ENCODE data around the gene UBASH3A. TPM values are rescaled to one million over a fixed set of nuclear protein-coding genes. Genes with fewer than 3 reads are reported as not detected.

UBASH3A gene
- total RNA-seq, 1 donor: not detected

DNA sequence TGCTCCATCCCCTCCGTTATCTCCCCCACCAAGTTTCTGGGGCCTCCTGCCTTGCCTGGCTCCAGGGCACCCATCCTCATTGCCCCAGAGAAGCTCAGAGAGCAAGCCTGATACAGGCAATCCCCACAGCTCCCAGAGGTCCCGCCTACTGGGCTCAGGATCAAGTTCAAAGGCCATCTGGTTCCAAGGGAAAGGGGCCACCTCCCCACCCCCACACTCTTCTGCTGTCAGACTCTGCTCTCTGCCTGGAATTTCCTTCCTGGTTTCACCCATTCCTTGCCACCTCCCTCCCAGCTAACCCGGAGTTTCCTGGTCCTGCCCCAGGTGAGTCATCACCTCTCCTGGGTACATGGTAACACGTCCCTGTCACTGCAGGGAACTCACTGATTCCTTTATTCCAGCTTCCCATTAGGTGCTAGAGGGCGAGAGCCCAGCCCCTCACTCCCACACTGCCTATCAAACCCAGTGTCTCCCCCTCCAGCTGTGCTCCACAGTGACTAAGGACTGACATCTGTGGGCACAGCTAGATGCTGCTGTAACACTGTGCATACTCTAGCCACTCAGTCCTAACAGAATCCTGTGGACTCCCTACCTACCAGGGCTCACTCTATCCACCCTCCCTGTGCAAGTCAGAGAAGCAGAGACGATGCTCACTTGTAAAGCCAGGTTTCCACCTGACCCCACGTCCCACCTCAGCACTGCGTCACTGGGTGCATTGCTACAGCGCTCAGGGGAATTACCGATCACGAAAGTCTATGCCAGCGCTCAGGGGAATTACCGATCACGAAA is 70.5 kb downstream of the UBASH3A start:
- DNase-seq (ENCODE audit: low read depth): no peak
- no peak overlapping the region for H3K4me3 ChIP-seq (ENCODE audit: low read depth, low read length)
- no peak for TF ChIP-seq CTCF (IDR thresholded peaks at IDR 0.05; ENCODE audit: insufficient read depth, low read length)

DNA sequence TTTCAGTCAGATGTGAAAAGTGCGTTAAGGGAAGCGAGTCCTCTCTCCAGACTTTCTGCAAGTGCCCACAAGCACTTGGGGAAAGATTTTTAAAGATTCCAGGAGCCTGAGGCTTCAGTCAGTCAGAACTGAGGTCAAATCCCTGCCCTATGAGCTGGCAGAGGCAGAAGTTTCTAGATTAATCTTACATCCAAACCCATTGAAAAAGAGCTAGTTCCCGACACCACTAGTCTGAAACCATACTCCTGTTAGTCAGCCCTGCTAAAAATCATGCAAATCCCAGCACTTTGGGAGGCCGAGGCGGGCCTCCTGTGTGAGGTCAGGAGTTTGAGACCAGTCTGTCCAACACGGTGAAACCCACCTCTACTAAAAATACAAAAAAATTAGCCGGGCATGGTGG is 71.3 kb downstream of the UBASH3A start:
- H3K4me3 ChIP-seq (ENCODE audit: low read depth, low read length): no peak overlapping the region
- no peak for DNase-seq (ENCODE audit: low read depth)
- no peak for TF ChIP-seq CTCF (IDR thresholded peaks at IDR 0.05; ENCODE audit: insufficient read depth, low read length)

DNA sequence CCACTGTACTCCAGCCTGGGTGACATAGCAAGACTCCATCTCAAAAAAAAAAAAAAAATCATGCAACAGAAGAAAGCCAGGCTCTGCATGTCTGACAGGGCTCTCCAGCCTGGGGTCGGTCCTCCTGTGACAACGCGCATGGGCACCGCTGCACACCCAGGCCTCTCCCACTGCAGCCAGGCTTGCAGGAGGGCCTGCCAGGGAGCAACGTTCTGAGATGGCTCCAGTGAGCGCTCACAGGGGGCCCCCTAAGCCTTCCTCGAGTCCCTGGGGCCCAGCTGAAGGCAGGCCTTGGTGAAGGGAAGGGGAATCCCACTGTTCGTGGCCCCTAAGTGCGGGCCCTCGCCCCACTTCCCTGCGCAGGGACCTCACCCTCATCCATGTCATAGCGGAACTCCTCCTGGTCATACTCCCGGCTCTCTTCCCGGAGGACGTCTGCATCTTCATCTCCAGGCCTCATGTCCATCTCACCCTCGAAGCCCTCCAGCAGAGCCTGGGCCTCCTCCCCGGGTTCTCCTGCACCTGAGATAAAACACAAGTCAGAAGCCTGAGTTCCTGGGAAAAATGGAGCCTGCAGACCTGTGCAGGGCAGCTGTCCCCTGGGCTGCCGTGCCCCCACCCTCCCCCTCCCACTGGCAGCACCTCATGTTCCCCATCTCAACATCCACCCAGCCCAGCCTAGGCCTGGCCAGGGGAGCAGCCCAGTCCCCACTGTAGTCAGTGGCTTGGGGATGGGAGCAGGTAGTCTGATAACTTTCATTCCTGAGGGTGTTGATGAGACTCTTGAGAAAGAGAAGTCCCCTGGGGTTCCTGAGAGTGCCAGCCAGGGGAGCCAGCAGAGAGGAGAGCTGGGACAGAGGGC is 72.1 kb downstream of the UBASH3A start:
- no peak for DNase-seq (ENCODE audit: low read depth)
- no peak for TF ChIP-seq CTCF (IDR thresholded peaks at IDR 0.05; ENCODE audit: insufficient read depth, low read length)
- H3K4me3 ChIP-seq (ENCODE audit: low read depth, low read length): no peak overlapping the region

GRCh38 chr21:42476388-42477331 is 73.0 kb downstream of the UBASH3A start:
- H3K4me3 ChIP-seq (ENCODE audit: low read depth, low read length): no peak overlapping the region
- no peak for DNase-seq (ENCODE audit: low read depth)
- TF ChIP-seq CTCF (IDR thresholded peaks at IDR 0.05; ENCODE audit: insufficient read depth, low read length): no peak

DNA sequence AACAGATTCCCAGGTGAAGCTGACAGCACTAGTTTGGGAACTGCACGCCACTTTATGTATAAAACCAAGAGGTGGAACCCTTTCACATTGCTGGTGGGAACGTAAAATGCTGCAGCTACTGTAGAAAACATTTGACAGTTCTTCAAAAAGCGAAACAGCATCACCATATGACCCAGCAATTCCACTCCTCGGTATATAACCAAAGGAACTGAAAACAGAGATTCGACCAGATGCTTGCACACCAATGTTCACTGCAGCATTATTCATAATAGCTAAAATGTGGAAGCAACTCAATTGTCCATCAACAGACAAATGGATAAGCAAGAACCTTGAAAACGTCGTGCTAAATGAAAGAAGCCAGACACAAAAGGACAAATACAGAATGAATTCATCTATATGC is 74.8 kb downstream of the UBASH3A start:
- TF ChIP-seq CTCF (IDR thresholded peaks at IDR 0.05; ENCODE audit: insufficient read depth, low read length): no peak
- no peak for DNase-seq (ENCODE audit: low read depth)
- no peak overlapping the region for H3K4me3 ChIP-seq (ENCODE audit: low read depth, low read length)

- no peak for TF ChIP-seq CTCF (IDR thresholded peaks at IDR 0.05; ENCODE audit: insufficient read depth, low read length)
- H3K4me3 ChIP-seq (ENCODE audit: low read depth, low read length): no peak overlapping the region
- no peak for DNase-seq (ENCODE audit: low read depth)
Observed at GRCh38 chr21:42479582-42479981, 75.9 kb downstream of the UBASH3A start.

Data from fibroblast of the aortic adventitia (primary cell).